HL-60/S4 treated with retinoic acid at 250 ng/mL for 4 days and 3 days (cell line): Measurements from ENCODE around the gene TEPSIN.

Experiments used
- in situ Hi-C: fragments of 300-500 bp; cut with MboI; formaldehyde crosslinking; loops from 2 replicates; pipeline ENCODE4 v1.7.0; 2022; ENCODE audit warnings: low sequenced_read_pairs

TEPSIN gene

GRCh38 chr17:81251709-81252301 lies 12.9 kb upstream of the TEPSIN start:
- in situ Hi-C loops = no loop called here

- in situ Hi-C loops = no loop called here
Observed at GRCh38 chr17:81251094-81251708, 12.3 kb upstream of the TEPSIN start.

- in situ Hi-C loops = no loop called here
Observed at GRCh38 chr17:81250286-81251093, 11.6 kb upstream of the TEPSIN start.

DNA sequence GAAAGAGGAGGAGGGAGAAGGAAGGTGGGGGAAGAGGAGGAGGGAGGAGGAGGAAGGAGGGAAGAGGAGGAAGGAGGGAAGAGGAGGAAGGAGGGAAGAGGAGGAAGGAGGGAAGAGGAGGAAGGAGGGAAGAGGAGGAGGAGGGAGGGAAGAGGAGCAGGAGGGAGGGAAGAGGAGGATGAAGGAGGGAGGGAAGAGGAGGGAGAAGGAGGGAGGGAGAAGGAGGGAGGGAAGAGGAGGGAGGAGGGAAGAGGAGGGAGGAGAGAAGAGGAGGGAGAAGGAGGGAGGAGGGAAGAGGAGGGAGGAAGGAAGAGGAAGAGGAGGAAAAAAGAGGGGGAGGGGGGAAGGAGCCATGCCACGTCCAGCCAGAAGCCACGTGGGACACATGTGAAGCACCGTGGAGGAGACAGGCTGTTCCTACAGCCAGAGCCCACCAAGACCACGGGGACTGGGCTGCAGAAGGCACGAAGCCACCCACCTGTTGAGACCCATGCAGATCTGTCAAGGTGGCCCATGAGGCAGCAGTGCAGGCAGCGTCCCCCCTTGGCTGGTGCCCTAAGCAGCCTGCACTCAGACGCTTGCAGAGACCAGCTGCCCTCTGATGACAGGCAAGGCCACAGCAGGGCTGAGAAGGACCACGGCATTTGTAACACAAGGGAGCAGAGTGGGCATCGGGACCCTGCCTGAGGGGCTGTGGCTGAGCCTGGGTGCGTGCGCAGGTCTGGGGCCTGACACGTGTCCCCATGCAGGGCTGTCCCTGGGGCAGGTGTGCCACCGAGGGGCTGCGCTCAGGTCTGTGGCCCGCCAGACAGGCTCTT lies 10.6 kb upstream of the TEPSIN start:
- in situ Hi-C loops = no loop called here

DNA sequence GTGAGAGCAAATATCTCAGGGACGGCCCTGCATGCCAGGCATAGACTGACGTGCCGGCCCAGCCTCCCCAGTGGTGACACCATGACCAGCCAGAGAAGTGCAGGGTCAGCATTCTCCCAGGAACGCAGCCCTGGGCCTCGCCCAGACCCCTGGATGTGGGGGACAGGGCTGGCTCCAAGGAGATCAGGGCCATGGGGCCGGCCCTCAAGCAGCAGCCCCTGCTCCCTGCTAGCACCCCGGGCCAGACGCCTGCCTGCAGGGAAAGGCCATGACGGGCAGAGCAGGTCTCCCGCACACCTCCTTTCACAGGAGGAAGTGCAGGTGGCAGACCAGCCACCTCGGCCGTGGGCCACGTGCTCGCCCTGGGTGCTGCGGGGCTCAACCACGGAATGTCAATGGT lies 9.8 kb upstream of the TEPSIN start:
- in situ Hi-C loops = no loop called here

DNA sequence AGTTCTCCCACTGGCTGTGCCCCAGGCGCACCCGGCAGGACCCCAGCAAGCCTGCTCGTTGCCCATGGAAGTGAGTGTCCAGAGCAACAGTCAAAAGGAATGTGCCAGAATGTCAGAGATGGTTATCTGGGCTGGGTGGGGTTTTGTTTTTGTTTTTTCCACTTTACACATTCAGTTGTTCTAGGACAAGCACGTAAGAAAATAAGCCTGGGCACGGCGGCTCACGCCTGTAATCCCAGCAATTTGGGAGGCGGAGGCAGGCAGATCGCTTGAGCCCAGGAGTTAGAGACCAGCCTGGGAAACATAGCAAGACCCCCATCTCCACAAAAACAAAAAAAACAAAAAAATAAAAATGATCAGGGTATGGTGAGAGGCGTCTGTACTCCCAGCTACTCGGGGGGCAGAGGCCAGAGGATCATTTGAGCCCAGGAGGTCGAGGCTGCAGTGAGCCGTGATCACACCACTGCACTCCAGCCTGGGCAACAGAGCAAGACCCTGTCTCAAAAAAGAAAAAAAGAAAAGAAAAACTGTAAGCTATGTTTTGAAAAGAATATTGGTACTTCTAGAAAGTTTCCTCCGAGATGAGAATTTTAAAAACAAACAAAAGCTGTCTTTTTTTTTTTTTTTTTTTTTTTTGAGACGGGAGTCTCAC lies 8.6 kb upstream of the TEPSIN start:
- in situ Hi-C loops = no loop called here

DNA sequence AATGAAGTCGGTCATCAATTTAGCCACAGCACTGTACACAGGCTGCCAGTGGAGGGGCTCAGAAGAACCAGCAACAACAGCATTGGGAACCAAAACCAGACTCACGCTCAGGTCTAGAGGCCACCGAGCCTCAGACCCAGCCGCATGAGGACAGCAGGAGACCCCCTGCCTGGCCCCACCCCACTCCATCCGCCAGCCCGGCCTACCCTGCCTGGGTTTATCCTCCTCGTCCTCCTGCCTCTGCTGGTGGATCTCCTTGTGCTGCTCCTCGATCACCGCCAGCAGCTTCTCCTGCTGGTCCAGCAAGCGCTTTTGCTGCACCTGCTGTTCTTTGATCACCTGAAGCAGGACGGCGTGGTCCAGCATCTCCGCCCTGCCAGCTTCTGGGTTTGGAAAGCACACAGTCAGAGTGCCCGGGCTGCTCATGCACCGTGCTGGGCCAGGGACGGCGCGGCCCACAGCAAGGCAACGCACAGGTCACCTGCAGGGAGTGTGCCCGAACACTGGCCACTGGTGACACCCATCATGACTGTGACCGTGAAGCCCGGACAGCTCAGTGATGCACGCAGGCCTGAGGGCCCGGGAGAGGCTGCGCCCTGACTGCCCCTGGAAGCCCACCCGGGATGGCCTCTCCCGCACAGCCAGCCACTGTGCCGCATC lies 8.0 kb upstream of the TEPSIN start:
- in situ Hi-C loops = no loop called here

GRCh38 chr17:81246343-81246670 lies 7.5 kb upstream of the TEPSIN start:
- in situ Hi-C loops = no loop called here

GRCh38 chr17:81245665-81246342 lies 6.9 kb upstream of the TEPSIN start:
- in situ Hi-C loops = no loop called here

DNA sequence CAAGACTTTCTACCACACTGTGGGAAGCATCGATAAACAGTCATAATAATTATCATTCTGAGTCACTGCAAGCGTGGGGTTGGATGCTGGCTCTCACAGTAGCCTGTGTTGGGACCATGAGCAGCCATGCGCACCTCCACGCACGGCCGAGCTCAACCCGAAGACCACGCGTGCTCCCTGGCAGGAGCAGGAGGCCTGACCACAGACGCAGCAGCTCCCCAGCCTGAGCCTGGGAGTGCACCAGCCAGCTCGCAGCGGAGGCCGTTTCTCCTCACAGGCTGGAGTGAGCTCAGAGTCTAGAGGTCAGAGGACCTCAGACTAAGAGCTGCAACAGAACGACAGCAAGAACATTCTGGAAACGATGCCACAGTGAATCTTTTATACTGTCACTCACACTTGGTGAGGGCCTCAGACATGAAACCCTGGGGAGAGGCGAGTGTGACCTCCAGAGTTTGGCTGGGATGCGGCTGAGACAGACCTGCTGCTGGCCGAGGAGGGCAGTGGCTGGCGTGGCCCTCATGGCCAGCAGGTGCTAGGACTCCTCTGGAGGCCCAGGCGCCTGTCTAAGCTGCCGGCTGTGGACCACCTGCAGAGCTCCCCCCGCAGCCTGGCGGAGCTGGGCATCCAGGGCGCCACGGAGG lies 6.3 kb upstream of the TEPSIN start:
- in situ Hi-C loops = no loop called here

- in situ Hi-C loops = no loop called here
Observed at GRCh38 chr17:81244358-81245023, 5.6 kb upstream of the TEPSIN start.

DNA sequence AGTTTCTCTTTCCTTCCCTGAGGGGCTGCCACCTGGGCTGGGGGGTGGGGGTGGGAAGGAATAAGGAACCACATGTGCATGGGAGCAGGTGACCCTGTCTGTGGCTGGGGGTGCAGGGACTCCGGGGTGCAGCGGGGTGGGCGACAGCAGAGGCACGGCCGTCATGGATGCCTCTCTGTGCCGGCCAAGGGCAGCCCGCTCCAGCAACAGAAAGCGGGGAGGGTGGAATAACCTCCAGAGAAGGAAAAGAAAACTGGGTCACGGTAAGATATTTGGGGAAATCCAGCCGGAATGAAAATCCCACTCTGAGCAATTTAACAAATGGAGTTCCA lies 4.4 kb upstream of the TEPSIN start:
- in situ Hi-C loops = no loop called here

DNA sequence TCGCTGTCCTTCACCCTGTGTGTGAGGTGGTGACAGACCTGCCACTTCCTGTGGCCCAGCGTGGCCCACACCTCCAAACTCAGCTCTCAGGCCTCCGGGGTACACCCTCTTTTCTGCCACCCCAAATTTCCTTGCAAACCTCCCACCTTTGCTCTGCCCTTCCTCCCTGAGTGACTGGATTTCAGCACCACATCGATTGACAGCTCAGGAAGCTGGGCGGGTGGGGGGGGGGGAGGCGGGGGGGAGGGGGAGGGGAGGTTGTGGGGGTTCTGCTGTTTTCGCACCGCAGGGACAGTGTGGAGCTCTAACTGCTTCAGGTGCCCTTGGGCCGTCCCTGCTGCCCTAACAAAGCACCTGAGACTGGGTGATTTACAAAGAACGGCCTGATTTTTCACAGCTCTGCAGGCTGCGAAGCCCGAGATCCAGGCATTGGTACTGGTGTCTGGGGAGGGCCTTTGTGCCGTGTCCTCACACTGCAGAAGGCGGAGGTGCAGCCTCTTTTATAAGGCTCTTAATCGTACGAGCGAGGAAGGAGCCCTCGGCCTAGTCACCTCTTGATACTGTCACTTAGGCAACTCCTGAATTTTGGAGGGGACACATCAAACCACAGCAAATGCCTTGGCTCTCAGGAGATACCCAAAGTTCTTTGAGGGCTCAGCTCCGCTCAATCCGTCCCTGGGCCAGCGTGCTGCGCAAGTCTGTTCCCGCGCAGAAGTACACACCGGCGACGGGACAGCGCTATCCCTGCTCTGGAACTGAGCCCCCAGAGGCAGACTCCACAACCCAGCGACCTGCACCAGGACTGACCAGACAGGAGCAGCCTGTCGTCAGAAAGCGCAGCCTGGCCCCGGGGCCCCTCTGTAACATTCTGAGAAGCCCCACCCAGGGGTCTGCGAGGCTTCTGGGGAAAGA lies 3.8 kb upstream of the TEPSIN start:
- in situ Hi-C loops = no loop called here

DNA sequence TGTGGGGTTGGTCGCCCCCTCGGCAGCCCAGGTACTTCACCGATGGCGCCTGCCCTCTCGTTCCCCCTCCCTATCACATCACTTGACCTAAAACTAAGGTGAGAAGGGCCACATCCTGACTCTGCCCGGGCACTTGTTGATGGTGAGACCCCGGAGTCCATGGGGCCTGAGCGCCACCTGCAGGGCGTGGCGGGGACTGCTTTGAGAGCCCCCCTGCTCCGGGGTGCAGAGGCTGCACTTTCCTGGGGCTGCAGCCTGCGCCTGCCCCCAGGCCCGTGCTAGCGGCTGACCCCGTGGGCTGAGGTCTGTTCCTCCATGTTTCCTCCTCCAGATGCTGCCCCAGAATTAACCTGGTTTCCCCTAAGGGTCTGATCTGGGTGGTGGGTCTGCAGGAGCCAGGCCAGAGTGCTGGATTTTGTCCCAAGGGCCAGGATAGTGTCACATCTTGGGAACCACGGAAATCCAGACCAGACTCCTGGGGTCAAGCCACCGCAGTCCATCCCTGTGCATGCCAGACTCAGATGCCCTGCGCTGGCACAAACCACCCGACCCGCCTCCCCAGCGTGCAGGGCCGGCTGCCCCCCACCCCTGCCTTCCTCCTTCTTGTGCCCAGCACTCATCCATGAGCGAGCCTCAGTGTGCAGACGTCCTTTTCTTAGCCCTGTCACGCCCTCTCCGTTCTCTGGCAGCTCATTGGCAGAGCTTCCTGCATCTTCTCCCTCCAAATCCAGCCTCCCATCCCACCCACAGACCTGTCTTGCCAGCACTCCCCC lies 3.0 kb upstream of the TEPSIN start:
- in situ Hi-C loops = no loop called here

GRCh38 chr17:81241203-81241602 lies 2.3 kb upstream of the TEPSIN start:
- in situ Hi-C loops = no loop called here

DNA sequence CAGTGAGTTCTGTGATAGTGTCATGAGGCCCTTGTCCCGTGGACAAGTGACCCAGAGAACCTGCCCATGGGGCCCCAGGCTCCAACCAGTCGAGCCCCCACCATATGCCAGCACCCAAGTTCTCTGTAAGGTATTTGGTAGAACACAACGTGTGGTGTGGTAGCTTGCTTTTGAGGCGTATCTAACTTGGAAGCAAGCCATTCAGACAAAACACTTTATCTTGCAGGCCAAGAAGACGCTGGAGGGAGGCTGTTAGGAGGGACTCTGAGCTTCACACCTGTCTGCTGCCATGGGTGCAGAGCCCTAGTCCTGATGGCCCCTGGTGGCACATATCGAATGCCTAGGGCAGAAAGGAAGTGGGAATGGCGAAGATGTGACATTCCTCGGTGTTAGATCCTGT lies 1.9 kb upstream of the TEPSIN start:
- in situ Hi-C loops = no loop called here
